Endothelial cell (in vitro differentiated cells): ENCODE measurements around the gene MAP3K3. TPM values are rescaled to one million over a fixed set of nuclear protein-coding genes. Genes with fewer than 3 reads are reported as not detected.

Experiments used
- DNase-seq: peaks from one replicate; pipeline ENCODE4 v3.0.0; 2021; ENCODE audit warnings: low spot score
- H3K27ac Mint-ChIP-seq: one replicate; pipeline ENCODE4 v1.8.0; 2021; ENCODE audit warnings: mixed read lengths, inconsistent platforms; ENCODE audit not compliant: unreplicated experiment
- H3K27me3 Mint-ChIP-seq: one replicate; pipeline ENCODE4 v1.8.0; 2021; ENCODE audit warnings: mild to moderate bottlenecking, moderate library complexity, mixed read lengths, inconsistent platforms; ENCODE audit not compliant: unreplicated experiment
- H3K36me3 Mint-ChIP-seq: one replicate; pipeline ENCODE4 v1.8.0; 2021; ENCODE audit warnings: mild to moderate bottlenecking, low read depth, mixed read lengths, inconsistent platforms; ENCODE audit not compliant: unreplicated experiment
- H3K4me1 Mint-ChIP-seq: one replicate; pipeline ENCODE4 v1.8.0; 2021; ENCODE audit warnings: mild to moderate bottlenecking, mixed read lengths, inconsistent platforms; ENCODE audit not compliant: unreplicated experiment
- H3K4me3 Mint-ChIP-seq: one replicate; pipeline ENCODE4 v1.8.0; 2021; ENCODE audit warnings: mild to moderate bottlenecking, mixed read lengths, inconsistent platforms; ENCODE audit not compliant: unreplicated experiment
- H3K9me3 Mint-ChIP-seq: one replicate; pipeline ENCODE4 v1.8.0; 2021; ENCODE audit warnings: mixed read lengths, inconsistent platforms; ENCODE audit not compliant: unreplicated experiment
- CTCF ChIP-seq: fragments of 200-600 bp; sonication (generic); IDR thresholded peaks from one replicate; pipeline ENCODE4 v1.5.0; 2021; ENCODE audit warnings: antibody characterized with exemption; ENCODE audit not compliant: unreplicated experiment
- total RNA-seq: library from RNA; stranded (reverse); fragmentation: NEBNext Ultra II Directional; extraction: Animal tissue kit (Norgen Biotek cat#: 25700); gene quantifications from one replicate; pipeline ENCODE4 v1.2.1, GENCODE V29; 2021; ENCODE audit not compliant: unreplicated experiment

Gene MAP3K3
- total RNA-seq, 1 donor from 2014 or later = 112 TPM

- H3K36me3 Mint-ChIP-seq = peaks cover 7% of the 10 kb centered on the region
- H3K27ac Mint-ChIP-seq = peak overlapping the region; percentile 73
- peaks cover 1% of the 10 kb centered on the region for H3K27me3 Mint-ChIP-seq
- no peak for DNase-seq
- no peaks in the 10 kb centered on the region for H3K9me3 Mint-ChIP-seq
- H3K4me3 Mint-ChIP-seq = peak overlapping the region; percentile 97
- peaks cover 14% of the 10 kb centered on the region for H3K4me1 Mint-ChIP-seq
- TF ChIP-seq CTCF = no peak
These were observed 118.4 kb downstream of the MAP3K3 start for GRCh38 chr17:63740464-63741142.

- peaks cover 14% of the 10 kb centered on the region for H3K4me1 Mint-ChIP-seq
- no peak for TF ChIP-seq CTCF
These were observed 118.9 kb downstream of the MAP3K3 start for GRCh38 chr17:63741143-63741407.

GRCh38 chr17:63741408-63742173 lies 119.4 kb downstream of the MAP3K3 start, which contains the start of gene STRADA:
Gene STRADA, minus strand, starts transcription at chr17:63741799. Its CDS starts 13,430 bp downstream, at chr17:63728369.
- DNase-seq = peak; percentile 98
- no peak for TF ChIP-seq CTCF
- Mint-ChIP-seq H3K4me3 (peak within 1 kb of the TSS; percentile 97), H3K9me3 (no peaks in the 10 kb centered on the region), H3K36me3 (peaks cover 11% of the 10 kb centered on the region), H3K27ac (peak within 1 kb of the TSS; percentile 86), H3K4me1 (peaks cover 14% of the 10 kb centered on the region), H3K27me3 (peaks cover 1% of the 10 kb centered on the region)

More at GRCh38 chr17:63741143-63741407, 118.9 kb downstream of the MAP3K3 start:
- Mint-ChIP-seq H3K4me3 (peak overlapping the region; percentile 97), H3K27me3 (peaks cover 1% of the 10 kb centered on the region), H3K36me3 (peaks cover 9% of the 10 kb centered on the region), H3K9me3 (no peaks in the 10 kb centered on the region), H3K27ac (peak overlapping the region; percentile 69)
- no peak for DNase-seq

Other genes starting within 250 kb of the MAP3K3 start
- gene CYB561, start 176.1 kb upstream of the MAP3K3 start, total RNA-seq = 57.3 TPM
- gene ACE, start 145.4 kb upstream of the MAP3K3 start, total RNA-seq = 44.8 TPM
- gene KCNH6, start 99.1 kb upstream of the MAP3K3 start, total RNA-seq = 18.6 TPM
- gene DCAF7, start 71.9 kb upstream of the MAP3K3 start, total RNA-seq = 123 TPM
- 19.4 TPM for gene TACO1, start 21.5 kb upstream of the MAP3K3 start, total RNA-seq
- gene LIMD2, start 77.7 kb downstream of the MAP3K3 start, total RNA-seq = 132 TPM
- 51.8 TPM for gene STRADA, start 119.4 kb downstream of the MAP3K3 start, total RNA-seq
- gene CCDC47, start 151.2 kb downstream of the MAP3K3 start, total RNA-seq = 58.0 TPM
- gene DDX42, start 151.8 kb downstream of the MAP3K3 start, total RNA-seq = 110 TPM
- 124 TPM for gene PSMC5, start 205.0 kb downstream of the MAP3K3 start, total RNA-seq
- 48.6 TPM for gene FTSJ3, start 205.2 kb downstream of the MAP3K3 start, total RNA-seq
- gene SMARCD2, start 220.3 kb downstream of the MAP3K3 start, total RNA-seq = 57.3 TPM